HCT116 (cell line): ENCODE results near the gene KLHL22. TPM values are rescaled to one million over a fixed set of nuclear protein-coding genes. Genes with fewer than 3 reads are reported as not detected.

ENCODE experiments used
- ATAC-seq: fragments of 200-7000 bp; cut with Tn5 transposase; 2 replicates; pipeline ENCODE4 v1.9.1; 2020; ENCODE audit warnings: mild to moderate bottlenecking, moderate library complexity
- BruUV-seq: library from RNA; stranded (reverse); fragments of 400-500 nt; replicated peaks from 2 replicates; lab custom pipeline; 2021; lab: Mats Ljungman, UMichigan
- CTCF ChIA-PET: fragments of 300-600 bp; sonication (Branson Sonifier 250); formaldehyde crosslinking; loops from one replicate; lab custom pipeline; 2021; ENCODE audit warnings: antibody characterized with exemption; lab: Charles Lee
- POLR2A ChIA-PET: fragments of 300-600, 350-600 bp; sonication (Branson Sonifier 250); formaldehyde crosslinking; loops from one replicate; lab custom pipeline; 2021; ENCODE audit warnings: antibody characterized with exemption; lab: Charles Lee
- RAD21 ChIA-PET, 2 experiments: fragments of 300-600 bp; sonication (Branson Sonifier 250); formaldehyde crosslinking; loops; one replicate each; lab custom pipeline; 2023; ENCODE audit warnings: low total read pairs in 2 of 2; ENCODE audit not compliant: uncharacterized antibody in 2 of 2, unreplicated experiment in 2 of 2, low non-redundant PET in 1 of 2; lab: Charles Lee
- DNase-seq: peaks from one replicate; pipeline ENCODE4 v3.0.0-alpha.2; 2010; ENCODE audit warnings: low read depth, low spot score
- H2AFZ ChIP-seq: fragments of 200-600 bp; shearing (Covaris generic), sonication (generic); 2 replicates; pipeline ENCODE4 v1.6.1; 2017; ENCODE audit warnings: low read depth, mixed run types, mixed read lengths, antibody characterized with exemption, low read length; ENCODE audit not compliant: poor library complexity, severe bottlenecking
- H3K27ac ChIP-seq: 2 replicates; pipeline ENCODE4 v1.5.1; 2012; ENCODE audit warnings: low read depth, low read length
- H3K27me3 ChIP-seq: fragments of 200-600 bp; sonication (generic); 2 replicates; pipeline ENCODE4 v1.6.1; 2016; ENCODE audit warnings: mixed run types, low read length, mixed read lengths; ENCODE audit not compliant: insufficient read depth
- H3K36me3 ChIP-seq, 2 experiments: fragments of 200-500 bp in 1 of 2; fragments of 200-600 bp in 1 of 2; sonication (Bioruptor generic) in 1 of 2; sonication (generic) in 1 of 2; 2 replicates each; pipeline versions ENCODE4 v1.5.1 to v1.6.1; 2014 to 2016; ENCODE audit warnings: low read length in 2 of 2, inconsistent platforms in 1 of 2, mixed read lengths in 1 of 2, mixed run types in 1 of 2; ENCODE audit not compliant: insufficient read depth in 2 of 2, control insufficient read depth in 1 of 2
- H3K4me1 ChIP-seq, 2 experiments: fragments of 200-600 bp in 1 of 2; sonication (generic) in 1 of 2; 2 replicates each; pipeline versions ENCODE4 v1.5.1 to v1.6.1; 2012 to 2017; ENCODE audit warnings: low read length in 2 of 2, inconsistent platforms in 1 of 2, mild to moderate bottlenecking in 1 of 2, mixed read lengths in 1 of 2, mixed run types in 1 of 2, moderate library complexity in 1 of 2; ENCODE audit not compliant: insufficient read depth in 2 of 2, control insufficient read depth in 1 of 2
- H3K4me2 ChIP-seq: fragments of 200-600 bp; sonication (generic); 2 replicates; pipeline ENCODE4 v1.6.1; 2017; ENCODE audit warnings: mixed run types, low read length, mixed read lengths
- H3K4me3 ChIP-seq, 2 experiments: fragments of 200-600 bp in 1 of 2; sonication (generic) in 1 of 2; replicated peaks in 1 of 2; 2 replicates each; pipeline ENCODE4 v1.5.1; 2011 to 2016; ENCODE audit warnings: low read length in 2 of 2, control low read depth in 1 of 2, low read depth in 1 of 2, mild to moderate bottlenecking in 1 of 2, mixed read lengths in 1 of 2, mixed run types in 1 of 2
- H3K79me2 ChIP-seq: fragments of 200-600 bp; sonication (generic); 2 replicates; pipeline ENCODE4 v1.6.1; 2017; ENCODE audit warnings: mild to moderate bottlenecking, mixed run types, low read length, moderate library complexity, mixed read lengths; ENCODE audit not compliant: insufficient read depth
- H3K9ac ChIP-seq: fragments of 200-600 bp; sonication (generic); 2 replicates; pipeline ENCODE4 v1.6.1; 2016; ENCODE audit warnings: low read length, mixed read lengths
- H3K9me2 ChIP-seq: fragments of 200-600 bp; sonication (generic), shearing (Covaris generic); 2 replicates; pipeline ENCODE4 v1.6.1; 2017; ENCODE audit warnings: mixed run types, mild to moderate bottlenecking, moderate library complexity; ENCODE audit not compliant: insufficient read depth
- H3K9me3 ChIP-seq, 2 experiments: fragments of 200-500 bp in 1 of 2; fragments of 200-600 bp in 1 of 2; sonication (Bioruptor generic) in 1 of 2; sonication (generic) in 1 of 2; 2 replicates each; pipeline ENCODE4 v1.6.1; 2014 to 2017; ENCODE audit warnings: low read length in 2 of 2, mixed read lengths in 2 of 2, inconsistent platforms in 1 of 2, low read depth in 1 of 2, mild to moderate bottlenecking in 1 of 2, mixed run types in 1 of 2, moderate library complexity in 1 of 2; ENCODE audit not compliant: control insufficient read depth in 1 of 2, insufficient read depth in 1 of 2
- H4K20me1 ChIP-seq: fragments of 200-600 bp; sonication (generic), shearing (Covaris generic); 2 replicates; pipeline ENCODE4 v1.6.1; 2017; ENCODE audit warnings: mixed run types, mild to moderate bottlenecking, moderate library complexity; ENCODE audit not compliant: insufficient read depth
- ATF3 ChIP-seq: IDR thresholded peaks from 2 replicates; pipeline ENCODE4 v1.6.1; 2012
- CBX3 ChIP-seq: IDR thresholded peaks from 2 replicates; pipeline ENCODE4 v1.6.1; 2012; ENCODE audit warnings: low read depth
- CEBPB ChIP-seq: IDR thresholded peaks from 2 replicates; pipeline ENCODE4 v1.6.1; 2012; ENCODE audit warnings: low read depth
- EGR1 ChIP-seq: IDR thresholded peaks from 2 replicates; pipeline ENCODE4 v1.6.1; 2012; ENCODE audit warnings: low read depth
- ELF1 ChIP-seq: IDR thresholded peaks from 2 replicates; pipeline ENCODE4 v1.6.1; 2012; ENCODE audit warnings: low read depth, borderline replicate concordance
- JUND ChIP-seq: IDR thresholded peaks from 2 replicates; pipeline ENCODE4 v1.6.1; 2012
- MAX ChIP-seq: IDR thresholded peaks from 2 replicates; pipeline ENCODE4 v1.6.1; 2012
- POLR2A ChIP-seq: IDR thresholded peaks from 2 replicates; pipeline ENCODE4 v1.7.0; 2011; ENCODE audit warnings: borderline replicate concordance; ENCODE audit not compliant: insufficient read depth, insufficient read length; ENCODE audit errors: extremely low read depth
- POLR2AphosphoS5 ChIP-seq: IDR thresholded peaks from 2 replicates; pipeline ENCODE4 v1.6.1; 2011; ENCODE audit warnings: mild to moderate bottlenecking, low read depth, low read length, moderate library complexity
- RAD21 ChIP-seq: IDR thresholded peaks from 2 replicates; pipeline ENCODE4 v1.6.1; 2012; ENCODE audit warnings: low read depth, mild to moderate bottlenecking
- SRF ChIP-seq: IDR thresholded peaks from 2 replicates; pipeline ENCODE4 v1.6.1; 2012; ENCODE audit warnings: low read depth
- TCF7L2 ChIP-seq: IDR thresholded peaks from 2 replicates; pipeline ENCODE4 v1.7.0; 2011; ENCODE audit warnings: borderline replicate concordance, inconsistent platforms; ENCODE audit not compliant: insufficient read depth, insufficient read length; ENCODE audit errors: extremely low read depth
- ZBTB33 ChIP-seq: IDR thresholded peaks from 2 replicates; pipeline ENCODE4 v1.6.1; 2011; ENCODE audit warnings: mild to moderate bottlenecking, low read length, moderate library complexity; ENCODE audit not compliant: insufficient replicate concordance; ENCODE audit errors: extremely low read depth
- ZNF274 ChIP-seq: fragments of 200-500 bp; sonication (Bioruptor generic); IDR thresholded peaks from 2 replicates; pipeline ENCODE4 v1.6.1; 2014; ENCODE audit warnings: mild to moderate bottlenecking, low read depth, low read length, inconsistent platforms
- intact Hi-C: fragments of 100-400 bp; cut with micrococcal nuclease; formaldehyde crosslinking; loops from 2 replicates; pipeline ENCODE4 v1.10.0; 2022
- total RNA-seq: library from RNA; stranded (reverse); gene quantifications from one replicate; pipeline ENCODE4 v1.2.1, GENCODE V29; 2021; ENCODE audit not compliant: unreplicated experiment

The KLHL22 gene
- total RNA-seq, 1 experiment from 2014 or later, result 16.4 TPM

GRCh38 chr22:20457506-20458240 is 37.9 kb downstream of the KLHL22 start:
- H4K20me1 ChIP-seq, result no peaks in the 10 kb centered on the region
- BruUV-seq, result no TSS peak
- no peaks in the 10 kb centered on the region for H3K9me2 ChIP-seq
- POLR2A ChIA-PET, result no interaction called here
- ATAC-seq, result no peak
- H2AFZ ChIP-seq, result no peak overlapping the region
- H3K27ac ChIP-seq, result no peak overlapping the region
- no peak overlapping the region for H3K4me3 ChIP-seq
- TF ChIP-seq ATF3 (no peak), ZNF274 (no peak), JUND (no peak), POLR2AphosphoS5 (no peak), ELF1 (no peak), POLR2A (no peak), CBX3 (no peak), CEBPB (no peak), TCF7L2 (no peak), RAD21 (no peak), EGR1 (no peak), ZBTB33 (no peak), MAX (no peak), SRF (no peak)
- TF ChIP-seq, all 23 proteins: peak for 0
- Histone ChIP-seq H3K9me3 (no peaks in the 10 kb centered on the region), H3K79me2 (no peaks in the 10 kb centered on the region), H3K36me3 (no peaks in the 10 kb centered on the region; a peak in 1 of 4 replicates), H3K4me1 (peaks cover 0 to 3% of the 10 kb centered on the region in 2 experiments; a peak in 1 of 4 replicates), H3K4me2 (no peak overlapping the region), H3K27me3 (no peaks in the 10 kb centered on the region), H3K9ac (no peak overlapping the region)
- ChIA-PET RAD21 (no interaction called here), CTCF (interaction anchor here (3.4 kb wide), 1 partner anchor 40 kb away, joined by 62 read pairs; no protein-coding TSS in a partner anchor)
- no peak for DNase-seq
- intact Hi-C loops, result loop anchor here (5.0 kb wide), 1 partner anchor 300 kb away; no protein-coding TSS in a partner anchor
